Spleen (tissue), 7 donors: ENCODE results near the gene EP400.

Experiments
- POLR2A ChIP-seq, 3 donors: fragments of 450-650 bp; IDR thresholded peaks; one replicate each; pipeline ENCODE4 v1.5.1; 2017; ENCODE audit warnings: antibody characterized with exemption in 3 of 3, mild to moderate bottlenecking in 1 of 3
- TF ChIP-seq, protein P1 (sequence below), 11 experiments: fragments of 200-600 bp in 7 of 11; fragments of 450-650 bp in 4 of 11; sonication (generic) in 4 of 11; IDR thresholded peaks in 8 of 11; conservative IDR thresholded peaks in 3 of 11; 1 replicate in 7 of 11; 2 replicates in 4 of 11; pipeline versions ENCODE4 v1.4.0 to v1.8.0; 2016 to 2021; ENCODE audit warnings: antibody characterized with exemption in 11 of 11, inconsistent platforms in 4 of 11, mild to moderate bottlenecking in 1 of 11
- donor health status: DM: no; HTN: no; CAD: no; lungs with moderate emphysema.
- donor health status: DM: no; HTN: no; CAD: no.
- donor health status: DM: no; HTN: no; CAD: no.

DNA sequence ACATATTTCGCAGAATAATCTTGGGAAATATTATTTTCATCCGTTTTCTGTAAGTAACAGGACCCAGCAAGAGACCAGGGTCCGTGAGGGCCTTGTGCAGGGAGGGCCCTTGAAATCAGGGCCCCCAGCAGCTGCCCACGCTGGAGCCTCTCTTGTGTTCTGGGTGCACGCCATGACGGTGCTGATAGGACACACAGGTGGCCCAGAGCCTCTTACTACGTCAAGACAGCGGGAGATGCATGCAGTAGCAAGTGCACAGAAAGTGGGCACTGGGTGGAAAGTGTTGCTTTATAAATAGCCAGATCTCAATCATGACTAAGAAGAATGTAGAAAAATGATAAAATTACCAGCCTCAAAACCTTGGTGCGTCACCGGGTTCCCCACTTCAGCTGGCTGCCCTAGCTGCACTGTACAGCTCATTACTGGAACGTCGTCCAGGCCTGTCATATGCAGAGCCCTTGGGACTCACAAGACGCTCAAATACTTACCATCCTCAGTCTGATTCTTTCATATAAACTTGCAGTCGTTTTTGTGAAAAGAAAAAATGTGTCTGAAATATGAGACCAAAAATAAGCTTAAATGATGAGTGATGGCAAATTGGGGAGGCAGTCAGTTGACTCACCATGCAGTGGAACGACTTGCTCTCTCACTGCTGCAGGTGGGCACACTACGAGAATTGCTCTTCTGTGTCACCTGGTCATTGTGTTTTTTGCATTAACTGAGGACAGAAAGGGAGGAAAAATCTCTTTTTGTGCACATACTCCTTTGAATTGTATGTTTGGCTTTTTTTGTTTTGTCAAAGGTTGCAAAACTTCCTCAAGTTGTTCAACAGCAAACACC lies 126.2 kb downstream of the EP400 start:
- TF ChIP-seq, protein P1, sequence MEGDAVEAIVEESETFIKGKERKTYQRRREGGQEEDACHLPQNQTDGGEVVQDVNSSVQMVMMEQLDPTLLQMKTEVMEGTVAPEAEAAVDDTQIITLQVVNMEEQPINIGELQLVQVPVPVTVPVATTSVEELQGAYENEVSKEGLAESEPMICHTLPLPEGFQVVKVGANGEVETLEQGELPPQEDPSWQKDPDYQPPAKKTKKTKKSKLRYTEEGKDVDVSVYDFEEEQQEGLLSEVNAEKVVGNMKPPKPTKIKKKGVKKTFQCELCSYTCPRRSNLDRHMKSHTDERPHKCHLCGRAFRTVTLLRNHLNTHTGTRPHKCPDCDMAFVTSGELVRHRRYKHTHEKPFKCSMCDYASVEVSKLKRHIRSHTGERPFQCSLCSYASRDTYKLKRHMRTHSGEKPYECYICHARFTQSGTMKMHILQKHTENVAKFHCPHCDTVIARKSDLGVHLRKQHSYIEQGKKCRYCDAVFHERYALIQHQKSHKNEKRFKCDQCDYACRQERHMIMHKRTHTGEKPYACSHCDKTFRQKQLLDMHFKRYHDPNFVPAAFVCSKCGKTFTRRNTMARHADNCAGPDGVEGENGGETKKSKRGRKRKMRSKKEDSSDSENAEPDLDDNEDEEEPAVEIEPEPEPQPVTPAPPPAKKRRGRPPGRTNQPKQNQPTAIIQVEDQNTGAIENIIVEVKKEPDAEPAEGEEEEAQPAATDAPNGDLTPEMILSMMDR (IDR thresholded peaks at IDR 0.05 in 8 of 11, conservative IDR thresholded peaks at IDR 0.05 in 3 of 11) = no peak
- no peak for TF ChIP-seq POLR2A (IDR thresholded peaks at IDR 0.05)
